ENCODE measurements around the gene NCCRP1. TPM values are rescaled to one million over a fixed set of nuclear protein-coding genes. Genes with fewer than 3 reads are reported as not detected.
A peak's percentile ranks its signal among the peaks of the same experiment; 100 is the strongest.

The NCCRP1 gene
- total RNA-seq, 4 donors from 2014 or later, result 367 to 798 (median 407) TPM

DNA sequence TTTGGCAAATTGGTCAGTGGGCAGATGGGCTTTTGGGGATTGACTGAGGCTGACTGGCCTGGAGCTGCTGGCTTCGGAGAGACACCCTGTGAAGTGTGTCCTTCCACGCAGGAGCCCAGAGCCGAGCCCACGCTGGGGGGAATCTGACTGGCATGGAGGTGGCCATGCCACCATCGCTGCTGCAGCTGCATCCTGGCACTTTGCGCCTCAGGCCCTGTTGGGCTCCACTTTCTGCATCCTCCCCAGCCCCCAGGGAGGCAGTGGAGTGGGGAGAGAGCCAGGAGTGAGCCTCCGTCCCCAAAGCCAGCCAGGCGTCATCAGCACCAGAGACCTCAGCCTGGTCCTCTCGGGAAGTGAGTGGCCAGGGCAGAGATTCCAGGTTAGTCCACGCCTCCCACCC lies 17.0 kb upstream of the NCCRP1 start:
- no peak overlapping the region for H3K4me3 ChIP-seq (ENCODE audit: low read depth, poor library complexity, severe bottlenecking)
- intact Hi-C loops (cut with DNase I; ENCODE audit: low total_unique reads), result loop anchor here (10.0 kb wide), 1 partner anchor 55 kb away; the partner anchor contains the start of gene PAK4
- 86 to 94% methylated on average over 10 of the region's 10 CpGs for WGBS, 2 donors
- no peak for DNase-seq (ENCODE audit: low spot score in 2 of 2)
- TF ChIP-seq, protein P1, sequence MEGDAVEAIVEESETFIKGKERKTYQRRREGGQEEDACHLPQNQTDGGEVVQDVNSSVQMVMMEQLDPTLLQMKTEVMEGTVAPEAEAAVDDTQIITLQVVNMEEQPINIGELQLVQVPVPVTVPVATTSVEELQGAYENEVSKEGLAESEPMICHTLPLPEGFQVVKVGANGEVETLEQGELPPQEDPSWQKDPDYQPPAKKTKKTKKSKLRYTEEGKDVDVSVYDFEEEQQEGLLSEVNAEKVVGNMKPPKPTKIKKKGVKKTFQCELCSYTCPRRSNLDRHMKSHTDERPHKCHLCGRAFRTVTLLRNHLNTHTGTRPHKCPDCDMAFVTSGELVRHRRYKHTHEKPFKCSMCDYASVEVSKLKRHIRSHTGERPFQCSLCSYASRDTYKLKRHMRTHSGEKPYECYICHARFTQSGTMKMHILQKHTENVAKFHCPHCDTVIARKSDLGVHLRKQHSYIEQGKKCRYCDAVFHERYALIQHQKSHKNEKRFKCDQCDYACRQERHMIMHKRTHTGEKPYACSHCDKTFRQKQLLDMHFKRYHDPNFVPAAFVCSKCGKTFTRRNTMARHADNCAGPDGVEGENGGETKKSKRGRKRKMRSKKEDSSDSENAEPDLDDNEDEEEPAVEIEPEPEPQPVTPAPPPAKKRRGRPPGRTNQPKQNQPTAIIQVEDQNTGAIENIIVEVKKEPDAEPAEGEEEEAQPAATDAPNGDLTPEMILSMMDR (IDR thresholded peaks at IDR 0.05), result no peak
- TF ChIP-seq POLR2A (IDR thresholded peaks at IDR 0.05), result no peak

DNA sequence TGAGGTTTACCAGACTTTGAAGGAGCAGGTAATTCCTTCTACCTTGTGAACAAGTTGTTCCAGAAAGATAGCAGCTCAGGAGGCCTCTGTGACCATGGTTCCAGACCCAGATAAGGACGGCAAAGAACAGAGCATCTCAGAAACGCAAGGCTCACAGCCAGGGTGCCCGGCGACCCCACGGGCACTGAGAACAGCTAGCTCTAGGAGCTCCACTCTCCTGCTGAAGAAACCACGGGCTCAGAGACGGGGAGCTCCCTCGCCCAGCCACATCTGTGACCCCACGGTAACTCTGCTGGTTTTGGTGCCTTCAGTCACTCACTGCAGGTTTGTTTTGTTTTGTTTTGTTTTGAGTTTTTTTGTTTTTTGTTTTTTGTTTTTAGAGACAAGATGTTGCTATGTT lies 16.0 kb upstream of the NCCRP1 start:
- 84 to 85% methylated on average over 9 of the region's 9 CpGs for whole genome bisulfite sequencing, 2 donors
- TF ChIP-seq, protein P1 (IDR thresholded peaks at IDR 0.05), result no peak
- no peak for TF ChIP-seq POLR2A (IDR thresholded peaks at IDR 0.05)
- intact Hi-C loops (cut with DNase I; ENCODE audit: low total_unique reads), result loop anchor here (10.0 kb wide), 1 partner anchor 56 kb away; the partner anchor contains the start of gene PAK4
- DNase-seq (ENCODE audit: low spot score in 2 of 2), result peak in 1 of 2 donors; percentile 83
- H3K4me3 ChIP-seq (ENCODE audit: low read depth, poor library complexity, severe bottlenecking), result no peak overlapping the region

DNA sequence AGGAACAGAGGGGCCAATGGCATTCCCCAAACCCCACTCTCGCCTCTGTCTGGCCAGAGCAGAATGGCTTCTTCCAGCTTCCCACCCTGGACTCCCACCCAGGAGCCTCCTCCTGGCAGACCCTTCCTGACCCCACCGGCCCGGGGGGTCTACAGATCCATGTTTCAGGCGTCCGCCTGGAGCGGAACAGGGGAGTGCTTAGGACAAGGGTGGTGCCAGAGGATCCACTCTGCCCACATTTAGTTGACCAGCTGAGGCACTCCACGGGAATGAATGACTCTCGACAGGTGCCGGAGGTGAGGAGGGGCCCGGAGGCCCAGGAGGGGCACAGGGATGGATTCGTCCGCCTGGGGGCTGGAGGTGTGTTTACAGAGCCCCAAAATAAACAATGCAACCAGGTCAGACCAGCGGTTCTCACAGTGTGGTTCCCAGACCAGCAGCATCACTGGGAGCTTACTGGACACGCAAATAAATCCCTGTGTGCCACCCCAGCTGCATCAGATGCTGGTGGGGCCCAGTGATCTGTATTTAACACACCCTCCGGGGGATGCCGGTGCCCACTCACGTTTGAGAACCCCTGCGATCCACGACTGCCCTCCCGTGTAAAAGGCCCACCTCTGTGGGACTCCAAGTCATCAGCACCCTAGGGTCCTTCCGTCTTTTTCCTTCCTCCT lies 15.1 kb upstream of the NCCRP1 start:
- 81 to 85% methylated on average over 21 of the region's 21 CpGs for WGBS, 2 donors
- H3K4me3 ChIP-seq (ENCODE audit: low read depth, poor library complexity, severe bottlenecking), result no peak overlapping the region
- TF ChIP-seq, protein P1 (IDR thresholded peaks at IDR 0.05), result no peak
- TF ChIP-seq POLR2A (IDR thresholded peaks at IDR 0.05), result no peak
- no peak for DNase-seq (ENCODE audit: low spot score in 2 of 2)
- intact Hi-C loops (cut with DNase I; ENCODE audit: low total_unique reads), result loop anchor here (10.0 kb wide), 1 partner anchor 57 kb away; the partner anchor contains the start of gene PAK4

DNA sequence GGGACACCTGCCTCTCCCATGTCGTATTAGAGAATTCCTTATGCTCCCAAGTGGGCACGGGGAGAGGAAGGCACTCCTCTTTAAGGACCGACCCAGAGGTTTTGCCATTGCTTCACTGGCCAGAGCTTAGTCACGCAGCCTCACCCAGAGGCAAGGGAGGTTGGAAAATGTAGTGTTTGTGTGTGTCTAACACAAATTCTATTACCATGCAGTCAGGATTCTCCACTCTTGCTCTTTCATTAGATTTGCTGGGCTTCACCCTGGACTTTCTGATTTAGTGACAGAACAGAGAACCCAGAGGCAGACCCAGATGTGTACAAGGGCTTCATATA lies 14.6 kb upstream of the NCCRP1 start:
- DNase-seq (ENCODE audit: low spot score in 2 of 2), result no peak
- intact Hi-C loops (cut with DNase I; ENCODE audit: low total_unique reads), result loop anchor here (10.0 kb wide), 1 partner anchor 57 kb away; the partner anchor contains the start of gene PAK4
- no peak for TF ChIP-seq POLR2A (IDR thresholded peaks at IDR 0.05)
- TF ChIP-seq, protein P1 (IDR thresholded peaks at IDR 0.05), result no peak

DNA sequence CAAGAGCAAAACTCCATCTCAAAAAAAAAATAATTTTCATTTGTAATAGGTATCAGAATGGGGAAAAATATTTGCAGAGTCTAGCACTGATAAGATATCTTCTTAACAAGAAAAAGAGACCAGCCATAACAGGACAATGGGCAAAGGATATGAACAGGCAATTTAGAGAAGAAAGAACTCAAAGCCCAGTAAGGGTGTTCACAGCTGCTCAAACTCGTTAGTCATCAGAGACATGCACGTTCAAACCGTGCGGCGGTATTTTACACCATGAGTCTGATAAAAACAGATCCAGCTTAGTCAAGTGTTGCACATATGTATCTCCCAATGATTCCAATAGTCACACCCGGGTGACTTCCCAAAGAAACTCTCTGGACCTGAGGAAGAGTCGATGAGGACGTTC lies 13.7 kb upstream of the NCCRP1 start:
- intact Hi-C loops (cut with DNase I; ENCODE audit: low total_unique reads), result loop anchor here (10.0 kb wide), 1 partner anchor 58 kb away; the partner anchor contains the start of gene PAK4
- no peak overlapping the region for H3K4me3 ChIP-seq (ENCODE audit: low read depth, poor library complexity, severe bottlenecking)
- WGBS, 2 donors, result 65 to 67% methylated on average over 8 of the region's 8 CpGs
- DNase-seq (ENCODE audit: low spot score in 2 of 2), result no peak
- TF ChIP-seq POLR2A (IDR thresholded peaks at IDR 0.05), result no peak
- TF ChIP-seq, protein P1 (IDR thresholded peaks at IDR 0.05), result no peak

More for the DNA sequence above, 14.6 kb upstream of the NCCRP1 start:
- 63 to 71% methylated on average over 4 of the region's 4 CpGs for WGBS, 2 donors
- no peak overlapping the region for H3K4me3 ChIP-seq (ENCODE audit: low read depth, poor library complexity, severe bottlenecking)
